ENCODE results near the gene CBFA2T2.
A peak's percentile ranks its signal among the peaks of the same experiment; 100 is the strongest.
"Not testable (repeated sequence)": the region's sequence is repeated elsewhere in the genome, so short reads cannot be mapped to it uniquely, and the experiment has no call there.

CBFA2T2 gene

GRCh38 chr20:33573268-33573667, 83.4 kb downstream of the CBFA2T2 start:
- DNase-seq (ENCODE audit: low read depth, low spot score) = not testable (repeated sequence)

GRCh38 chr20:33575282-33575681, 85.4 kb downstream of the CBFA2T2 start:
- no peak for DNase-seq (ENCODE audit: low read depth, low spot score)

DNA sequence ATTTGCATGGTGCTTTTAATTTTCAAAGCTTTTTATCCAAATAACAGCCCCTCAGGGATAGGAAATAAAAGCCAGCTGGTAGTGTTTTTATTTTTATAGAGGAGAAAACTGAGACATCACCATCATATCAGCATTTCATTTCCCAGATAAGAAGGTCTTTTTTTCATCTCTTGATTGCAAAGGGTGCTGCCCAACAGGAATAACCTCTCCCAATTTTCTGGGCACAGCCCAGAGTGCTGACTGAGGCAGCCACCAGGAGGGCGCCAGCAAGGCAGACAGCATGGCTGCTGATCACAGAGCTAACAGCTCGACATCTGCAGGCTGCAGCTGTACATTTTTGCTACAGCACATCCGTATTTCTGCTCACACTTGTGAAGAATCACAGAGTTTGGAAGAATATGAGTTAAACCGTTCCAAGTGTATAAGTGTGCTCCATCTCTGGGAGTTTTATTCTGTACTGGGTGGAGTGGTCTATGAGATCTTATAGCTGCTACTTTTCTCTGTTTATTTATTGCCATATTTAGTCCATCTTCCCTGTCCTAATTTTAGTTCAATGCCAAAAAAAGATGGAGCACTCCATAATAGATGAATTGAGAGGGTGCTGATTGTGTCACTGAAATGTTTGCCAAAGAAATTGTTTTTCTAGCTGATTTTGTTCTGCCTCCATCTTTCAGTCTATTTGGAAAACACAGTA, 86.7 kb downstream of the CBFA2T2 start:
- DNase-seq (ENCODE audit: low read depth, low spot score) = no peak

- peak; percentile 80 for DNase-seq (ENCODE audit: low read depth, low spot score)
Measured at GRCh38 chr20:33578510-33578909, 88.6 kb downstream of the CBFA2T2 start.

- DNase-seq (ENCODE audit: low read depth, low spot score) = no peak
Measured at GRCh38 chr20:33583143-33583542, 93.2 kb downstream of the CBFA2T2 start.

GRCh38 chr20:33584976-33585375, 95.1 kb downstream of the CBFA2T2 start:
- no peak for DNase-seq (ENCODE audit: low read depth, low spot score)

DNA sequence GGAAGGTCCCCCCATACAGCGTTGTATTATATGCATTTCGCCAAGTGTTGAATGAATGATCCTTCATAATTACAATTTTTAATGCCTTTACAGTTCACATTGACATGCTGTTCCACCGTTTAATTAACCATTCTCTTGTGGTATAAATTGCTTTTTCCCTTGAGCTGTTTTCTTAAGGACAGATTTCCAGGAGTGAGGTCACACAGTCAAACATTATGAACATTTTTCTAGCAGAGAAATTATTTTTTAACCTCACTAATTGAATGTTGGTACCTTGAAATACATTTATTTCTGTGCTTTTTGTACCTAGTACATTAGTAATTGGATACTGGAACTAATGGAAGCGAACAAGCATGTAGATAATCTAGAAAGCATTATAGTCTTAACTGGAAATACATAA, 95.5 kb downstream of the CBFA2T2 start:
- DNase-seq (ENCODE audit: low read depth, low spot score) = no peak

DNA sequence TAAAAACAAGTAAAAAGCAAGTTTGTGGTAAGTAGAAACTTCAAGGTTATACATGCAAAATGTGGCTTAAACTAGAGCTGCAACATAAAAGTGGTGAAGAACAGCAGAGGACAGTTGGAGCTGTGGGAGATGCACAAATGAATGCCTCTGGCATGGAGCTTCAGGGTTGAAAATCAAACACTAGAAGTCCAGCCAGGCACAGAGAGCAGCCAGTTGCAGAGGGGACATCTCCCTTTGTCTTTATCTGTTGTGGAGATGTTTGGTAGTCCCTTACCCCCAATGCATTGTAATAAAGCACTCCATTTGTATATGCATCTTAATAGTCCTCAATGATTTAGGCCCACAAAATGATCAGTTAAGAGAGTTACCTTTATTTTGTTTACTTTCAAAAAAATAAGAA, 99.2 kb downstream of the CBFA2T2 start:
- no peak for DNase-seq (ENCODE audit: low read depth, low spot score)

- DNase-seq (ENCODE audit: low read depth, low spot score) = not testable (repeated sequence)
Measured at GRCh38 chr20:33591901-33592300, 102.0 kb downstream of the CBFA2T2 start.

GRCh38 chr20:33594743-33595142, 104.8 kb downstream of the CBFA2T2 start:
- DNase-seq (ENCODE audit: low read depth, low spot score) = no peak

DNA sequence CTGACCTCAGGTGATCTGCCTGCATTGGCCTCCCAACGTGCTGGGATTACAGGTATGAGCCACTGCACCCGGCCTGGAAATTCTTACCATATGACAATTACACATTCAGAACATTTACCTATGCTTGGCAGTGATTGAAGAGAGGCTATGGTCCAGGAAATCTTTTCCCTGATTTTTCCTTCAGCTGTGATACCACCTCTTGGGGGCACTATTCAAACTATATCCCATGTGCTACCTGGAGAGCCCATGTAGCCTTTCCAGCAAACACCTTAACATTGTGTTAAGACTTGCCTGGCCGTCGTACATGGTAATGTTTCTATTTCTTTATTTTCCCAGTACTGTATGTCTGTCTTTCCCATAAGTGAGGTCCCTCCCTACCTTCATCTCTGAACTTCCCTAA, 110.5 kb downstream of the CBFA2T2 start:
- DNase-seq (ENCODE audit: low read depth, low spot score) = no peak

DNA sequence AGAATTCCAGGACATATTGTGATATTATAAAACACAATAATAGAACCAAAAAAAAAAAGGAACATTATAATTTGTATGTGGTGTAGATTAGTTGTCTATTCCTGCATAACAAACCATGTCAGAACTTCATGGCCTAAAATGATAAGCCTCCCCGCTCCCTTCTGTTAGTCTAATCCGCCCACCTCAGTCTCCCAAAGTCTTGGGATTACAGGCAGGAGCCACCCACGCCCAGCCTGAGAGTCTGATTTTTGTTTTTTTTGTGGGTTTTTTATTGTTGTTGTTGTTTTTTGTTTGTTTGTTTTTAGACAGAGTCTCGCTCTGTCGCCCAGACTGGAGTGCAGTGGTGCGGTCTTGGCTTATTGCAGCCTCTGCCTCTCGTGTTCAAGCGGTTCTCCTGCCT, 111.1 kb downstream of the CBFA2T2 start:
- DNase-seq (ENCODE audit: low read depth, low spot score) = no peak

DNA sequence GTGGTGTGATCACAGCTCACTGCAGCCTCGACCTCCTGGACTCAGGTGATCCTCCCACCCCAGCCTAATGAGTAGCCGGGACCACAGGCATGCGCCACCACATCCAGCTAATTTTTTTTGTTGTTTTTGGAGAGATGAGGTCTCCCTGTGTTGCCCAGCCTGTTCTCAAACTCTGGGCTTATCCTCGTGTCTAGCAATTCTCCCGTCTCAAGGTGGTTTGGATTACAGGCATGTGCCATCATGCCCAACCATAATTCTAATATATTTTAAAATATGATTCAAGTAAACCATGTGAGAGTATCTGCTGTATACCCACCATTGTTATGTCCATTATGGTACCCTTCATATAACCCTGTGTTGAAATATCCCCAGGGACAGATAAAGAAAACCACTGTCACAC, 112.0 kb downstream of the CBFA2T2 start:
- DNase-seq (ENCODE audit: low read depth, low spot score) = no peak

DNA sequence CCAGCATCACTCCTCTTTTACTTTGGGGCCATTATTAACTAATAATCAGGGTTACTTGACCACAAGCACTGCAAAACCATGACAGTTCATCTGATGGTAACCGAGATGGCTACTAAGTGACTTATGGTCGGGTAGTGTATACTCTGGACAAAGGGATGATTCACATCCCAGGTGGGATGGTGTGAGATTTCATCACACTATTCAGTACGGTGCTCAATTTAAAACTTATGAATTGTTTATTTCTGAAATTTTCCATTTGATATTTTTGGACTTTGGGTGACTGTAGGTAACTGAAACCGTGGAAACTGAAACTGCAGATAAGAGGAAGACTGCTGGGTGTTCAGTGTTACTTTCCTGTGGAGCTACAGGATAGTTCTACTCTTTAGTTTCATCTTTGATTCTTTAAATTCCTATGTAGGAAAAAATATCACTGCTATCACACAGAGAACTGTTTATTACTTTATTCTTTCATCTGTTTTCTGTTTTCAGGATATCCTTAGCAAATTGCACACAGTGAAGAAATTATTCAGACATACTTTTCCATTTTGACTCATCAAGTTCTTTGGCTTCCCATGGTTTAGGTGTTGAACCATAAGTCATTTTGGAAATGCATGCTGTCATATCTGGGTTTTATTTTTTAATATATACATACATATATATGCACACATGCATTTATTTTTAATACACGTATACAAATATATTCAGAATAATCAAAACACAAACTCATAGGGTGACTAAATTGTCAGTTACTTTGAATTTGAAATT, 113.1 kb downstream of the CBFA2T2 start:
- no peak for DNase-seq (ENCODE audit: low read depth, low spot score)

DNA sequence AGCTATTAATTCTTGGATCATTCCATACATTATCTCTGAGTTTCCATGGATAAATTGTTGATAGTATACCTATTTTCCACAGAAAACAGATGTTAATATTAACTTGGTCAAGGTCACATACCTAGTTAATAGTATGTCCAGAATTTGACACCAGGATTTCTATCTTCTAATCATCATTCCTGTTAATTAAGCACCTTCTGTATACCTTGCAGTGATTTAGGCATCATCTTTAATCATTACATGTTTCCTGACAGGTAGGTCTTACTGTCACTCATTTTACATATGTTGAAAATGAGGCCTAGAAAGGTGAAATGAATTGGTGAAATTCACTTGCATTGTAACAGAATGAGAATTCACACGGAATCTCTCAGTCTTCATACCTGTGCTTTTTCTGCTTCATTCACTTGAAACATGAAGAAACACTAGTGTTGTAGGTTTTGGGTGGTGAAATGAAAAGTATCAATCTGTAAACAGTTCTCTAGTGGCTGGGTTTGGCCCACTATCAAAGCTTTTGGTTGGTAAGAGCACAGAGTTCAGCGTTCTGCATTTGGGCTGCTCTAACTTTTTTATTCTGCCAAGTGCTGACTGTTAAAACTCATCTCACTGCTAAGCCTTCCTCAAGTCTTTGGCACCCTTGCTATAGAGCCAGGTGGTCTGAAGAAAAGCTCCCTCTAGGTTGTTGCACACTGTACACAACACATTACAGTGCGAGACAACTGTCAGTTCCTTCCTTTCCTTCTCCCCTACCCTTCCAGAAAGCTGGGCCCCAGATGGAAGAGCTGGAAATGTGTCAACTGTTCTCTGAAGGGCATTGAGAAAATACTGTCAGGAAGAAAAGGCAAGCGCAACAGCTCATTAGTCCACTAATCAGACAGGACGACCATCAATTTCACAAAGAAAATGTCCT, 114.4 kb downstream of the CBFA2T2 start:
- no peak for DNase-seq (ENCODE audit: low read depth, low spot score)

DNA sequence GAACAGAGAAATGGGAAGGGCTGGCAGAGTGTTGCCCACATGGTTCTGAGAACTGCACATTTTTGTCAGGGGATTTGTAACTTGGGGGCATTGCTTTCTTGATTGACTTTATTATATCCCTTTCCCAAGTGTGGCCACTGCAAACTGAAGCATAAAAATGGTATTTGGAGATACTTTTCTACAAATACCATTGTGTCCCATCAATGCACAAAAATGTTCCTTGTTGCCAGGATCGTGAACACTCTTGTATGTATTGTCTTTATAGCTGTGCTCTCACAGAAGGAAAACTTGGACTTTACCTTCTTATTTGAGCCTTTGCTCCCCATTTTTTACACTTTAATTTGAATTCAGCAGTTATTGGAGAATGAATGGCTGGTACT, 115.1 kb downstream of the CBFA2T2 start:
- DNase-seq (ENCODE audit: low read depth, low spot score) = no peak

GRCh38 chr20:33606118-33606771, 116.3 kb downstream of the CBFA2T2 start:
- DNase-seq (ENCODE audit: low read depth, low spot score) = no peak

DNA sequence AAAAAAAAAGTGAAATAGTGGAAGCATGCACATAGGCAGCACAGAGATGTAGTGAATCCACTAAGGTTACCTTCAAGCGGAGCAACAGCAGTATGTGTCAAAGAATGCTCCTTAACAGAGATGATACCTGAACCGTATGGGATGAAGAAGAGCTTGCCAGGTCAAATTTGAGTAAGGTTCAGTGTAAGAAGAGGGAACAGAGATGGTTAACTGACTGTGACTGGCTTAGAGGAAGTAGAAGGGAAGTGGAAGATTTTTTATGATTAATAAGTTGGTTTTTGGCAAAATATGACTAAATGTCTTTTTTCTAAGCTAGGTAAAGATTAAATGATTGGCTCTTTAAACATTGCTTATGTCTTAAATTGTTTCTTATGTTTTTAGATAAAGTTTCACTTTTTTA, 119.6 kb downstream of the CBFA2T2 start:
- no peak for DNase-seq (ENCODE audit: low read depth, low spot score)

- no peak for DNase-seq (ENCODE audit: low read depth, low spot score)
Measured at GRCh38 chr20:33611106-33611505, 121.2 kb downstream of the CBFA2T2 start.

GRCh38 chr20:33612001-33612400, 122.1 kb downstream of the CBFA2T2 start:
- no peak for DNase-seq (ENCODE audit: low read depth, low spot score)

GRCh38 chr20:33621717-33622400, 132.0 kb downstream of the CBFA2T2 start:
- no peak for DNase-seq (ENCODE audit: low read depth, low spot score)
